Mucosa of descending colon (tissue), 3 donors: Measurements from ENCODE around the gene RUNDC3A. TPM values are rescaled to one million over a fixed set of nuclear protein-coding genes. Genes with fewer than 3 reads are reported as not detected.
"Not testable (repeated sequence)": the region's sequence is repeated elsewhere in the genome, so short reads cannot be mapped to it uniquely, and the experiment has no call there.

Experiments used
- ATAC-seq: fragments of 200-7000 bp; cut with Tn5 transposase; one replicate; pipeline ENCODE4 v1.9.1; 2020; ENCODE audit warnings: mild to moderate bottlenecking, moderate library complexity
- DNase-seq, 3 donors: peaks; one replicate each; pipeline ENCODE4 v3.0.0-alpha.2; 2020
- H3K36me3 ChIP-seq: fragments of 200-600 bp; one replicate; pipeline ENCODE4 v1.8.0; 2021; ENCODE audit warnings: low read depth, mild to moderate bottlenecking
- H3K4me1 ChIP-seq: fragments of 200-600 bp; one replicate; pipeline ENCODE4 v1.8.0; 2021; ENCODE audit warnings: low read depth, mild to moderate bottlenecking
- H3K4me3 ChIP-seq: fragments of 200-600 bp; one replicate; pipeline ENCODE4 v1.8.0; 2021; ENCODE audit warnings: mild to moderate bottlenecking
- H3K9me3 ChIP-seq: fragments of 200-600 bp; one replicate; pipeline ENCODE4 v1.8.0; 2021; ENCODE audit warnings: mild to moderate bottlenecking
- intact Hi-C, 2 donors: fragments of 100-400 bp; cut with DNase I in 1 of 2; cut with micrococcal nuclease in 1 of 2; formaldehyde crosslinking; loops; one replicate each; pipeline versions ENCODE4 v1.11.0 to v1.11.1; 2022; cut with DNase I, micrococcal nuclease
- total RNA-seq, 3 donors: library from RNA; stranded (reverse); fragmentation: NEBNext Ultra II Directional in 2 of 3; extraction: Animal tissue kit (Norgen Biotek cat#: 25700) in 2 of 3; gene quantifications; one replicate each; pipeline versions ENCODE4 v1.2.1 to v1.2.4, GENCODE V29; 2021 to 2023
- TF ChIP-seq, protein P1 (sequence below): fragments of 200-600 bp; IDR thresholded peaks from one replicate; pipeline ENCODE4 v1.8.0; 2022; ENCODE audit warnings: antibody characterized with exemption, mild to moderate bottlenecking
- donor health status: DM: no; HTN: no; CAD: no; lungs with moderate emphysema.
- donor health status: DM: no; HTN: no; CAD: no.
- donor health status: DM: no; HTN: yes; CAD: no.

The RUNDC3A gene
- total RNA-seq, 3 donors from 2014 or later: 0.34 to 3.7 (median 1.4) TPM

DNA sequence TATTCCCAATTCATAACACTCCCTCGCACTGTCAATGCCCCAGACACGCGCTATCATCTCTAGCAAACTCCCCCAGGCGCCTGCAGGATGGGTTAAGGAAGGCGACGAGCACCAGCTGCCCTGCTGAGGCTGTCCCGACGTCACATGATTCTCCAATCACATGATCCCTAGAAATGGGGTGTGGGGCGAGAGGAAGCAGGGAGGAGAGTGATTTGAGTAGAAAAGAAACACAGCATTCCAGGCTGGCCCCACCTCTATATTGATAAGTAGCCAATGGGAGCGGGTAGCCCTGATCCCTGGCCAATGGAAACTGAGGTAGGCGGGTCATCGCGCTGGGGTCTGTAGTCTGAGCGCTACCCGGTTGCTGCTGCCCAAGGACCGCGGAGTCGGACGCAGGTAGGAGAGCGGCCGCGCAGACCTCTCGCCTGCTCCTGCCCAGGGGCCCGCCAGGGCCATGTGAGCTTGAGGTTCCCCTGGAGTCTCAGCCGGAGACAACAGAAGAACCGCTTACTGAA lies 36.6 kb downstream of the RUNDC3A start, which contains the start of gene GRN:
Gene GRN, plus strand, starts transcription at position 364 of the 515 bp plus-strand sequence. CDS start 3,863 bp downstream, outside the sequence.
- intact Hi-C loops: no loop called here
- no peaks in the 10 kb centered on the region for H3K36me3 ChIP-seq
- H3K4me1 ChIP-seq: peaks cover 22% of the 10 kb centered on the region
- ATAC-seq (peak; percentile 97), DNase-seq (peak; percentile 92 to 98 (median 93))
- TF ChIP-seq, protein P1, sequence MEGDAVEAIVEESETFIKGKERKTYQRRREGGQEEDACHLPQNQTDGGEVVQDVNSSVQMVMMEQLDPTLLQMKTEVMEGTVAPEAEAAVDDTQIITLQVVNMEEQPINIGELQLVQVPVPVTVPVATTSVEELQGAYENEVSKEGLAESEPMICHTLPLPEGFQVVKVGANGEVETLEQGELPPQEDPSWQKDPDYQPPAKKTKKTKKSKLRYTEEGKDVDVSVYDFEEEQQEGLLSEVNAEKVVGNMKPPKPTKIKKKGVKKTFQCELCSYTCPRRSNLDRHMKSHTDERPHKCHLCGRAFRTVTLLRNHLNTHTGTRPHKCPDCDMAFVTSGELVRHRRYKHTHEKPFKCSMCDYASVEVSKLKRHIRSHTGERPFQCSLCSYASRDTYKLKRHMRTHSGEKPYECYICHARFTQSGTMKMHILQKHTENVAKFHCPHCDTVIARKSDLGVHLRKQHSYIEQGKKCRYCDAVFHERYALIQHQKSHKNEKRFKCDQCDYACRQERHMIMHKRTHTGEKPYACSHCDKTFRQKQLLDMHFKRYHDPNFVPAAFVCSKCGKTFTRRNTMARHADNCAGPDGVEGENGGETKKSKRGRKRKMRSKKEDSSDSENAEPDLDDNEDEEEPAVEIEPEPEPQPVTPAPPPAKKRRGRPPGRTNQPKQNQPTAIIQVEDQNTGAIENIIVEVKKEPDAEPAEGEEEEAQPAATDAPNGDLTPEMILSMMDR: no peak
- H3K9me3 ChIP-seq: no peaks in the 10 kb centered on the region
- peak within 1 kb of the TSS; percentile 62 for H3K4me3 ChIP-seq

DNA sequence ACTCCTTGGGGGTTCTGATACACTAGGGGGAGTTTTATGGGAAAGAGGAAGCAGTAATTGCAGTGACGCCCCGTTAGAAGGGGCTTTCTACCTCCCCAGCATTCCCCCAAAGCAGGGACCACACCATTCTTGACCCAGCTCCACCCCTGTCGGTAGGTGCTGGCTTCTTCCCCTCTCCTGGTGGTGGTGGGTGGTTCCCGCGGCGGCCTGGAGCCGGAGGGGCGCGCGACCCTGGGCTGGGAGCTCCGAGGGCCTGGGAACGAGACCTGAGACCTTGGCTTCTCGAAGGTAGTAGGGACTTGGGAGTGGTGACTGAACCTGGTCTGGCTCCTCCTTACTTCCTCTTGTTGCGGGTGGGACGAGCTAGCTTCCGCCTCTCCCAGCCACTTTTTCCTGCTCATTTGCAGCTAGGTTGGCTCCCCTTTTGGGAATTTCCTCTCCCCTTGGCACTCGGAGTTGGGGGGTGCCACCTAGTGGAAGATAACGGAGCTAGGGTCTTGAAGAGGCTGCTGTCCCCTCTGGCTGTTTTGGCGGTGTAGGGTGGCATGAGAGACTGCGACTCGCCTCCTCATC lies 37.1 kb downstream of the RUNDC3A start:
- H3K4me3 ChIP-seq: peak overlapping the region; percentile 62
- DNase-seq: peak; percentile 66 to 69 (median 68)
- H3K4me1 ChIP-seq: peaks cover 22% of the 10 kb centered on the region
- intact Hi-C loops: no loop called here
- H3K36me3 ChIP-seq: peaks cover 4% of the 10 kb centered on the region
- H3K9me3 ChIP-seq: no peaks in the 10 kb centered on the region
- ATAC-seq: peak; percentile 78
- TF ChIP-seq, protein P1: no peak

DNA sequence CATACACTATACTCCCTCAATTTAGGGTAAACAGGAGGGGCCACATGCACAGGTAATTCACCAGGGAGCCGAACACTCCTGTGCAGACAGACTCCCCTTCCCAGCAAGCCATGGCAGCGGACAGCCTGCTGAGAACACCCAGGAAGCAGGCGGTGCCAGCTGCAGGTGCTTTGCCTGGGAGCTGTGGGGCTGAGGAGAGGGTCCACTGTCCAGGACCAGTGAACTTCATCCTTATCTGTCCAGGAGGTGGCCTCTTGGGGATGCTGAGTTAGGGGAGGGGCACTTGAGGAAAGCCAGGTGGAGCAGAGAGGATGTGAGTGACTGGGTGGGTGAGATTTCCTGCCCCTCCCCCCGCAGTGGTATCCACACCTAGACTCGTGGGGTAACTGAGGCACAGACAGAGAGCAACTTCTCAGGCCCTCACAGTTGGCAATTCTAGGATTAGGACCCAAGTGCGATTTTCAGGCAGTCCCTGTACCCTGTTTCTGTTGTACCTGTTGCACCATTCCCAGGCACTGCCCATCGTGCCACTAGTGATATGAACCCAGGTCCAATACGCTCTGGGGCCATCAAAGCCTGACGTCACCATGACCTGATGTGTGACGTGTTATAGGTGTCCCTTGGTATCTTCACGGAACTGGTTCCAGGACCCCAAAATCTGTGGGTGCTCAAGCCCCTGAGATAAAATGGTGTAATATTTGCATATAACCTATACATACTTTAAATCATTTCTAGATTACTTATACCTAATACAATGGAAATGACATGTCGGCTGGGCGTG lies 37.9 kb downstream of the RUNDC3A start:
- peaks cover 22% of the 10 kb centered on the region for H3K4me1 ChIP-seq
- peaks cover 9% of the 10 kb centered on the region for H3K36me3 ChIP-seq
- DNase-seq (peak in 1 of 3 donors; percentile 45), ATAC-seq (no peak)
- intact Hi-C loops: no loop called here
- TF ChIP-seq, protein P1: no peak
- no peak overlapping the region for H3K4me3 ChIP-seq
- H3K9me3 ChIP-seq: no peaks in the 10 kb centered on the region

DNA sequence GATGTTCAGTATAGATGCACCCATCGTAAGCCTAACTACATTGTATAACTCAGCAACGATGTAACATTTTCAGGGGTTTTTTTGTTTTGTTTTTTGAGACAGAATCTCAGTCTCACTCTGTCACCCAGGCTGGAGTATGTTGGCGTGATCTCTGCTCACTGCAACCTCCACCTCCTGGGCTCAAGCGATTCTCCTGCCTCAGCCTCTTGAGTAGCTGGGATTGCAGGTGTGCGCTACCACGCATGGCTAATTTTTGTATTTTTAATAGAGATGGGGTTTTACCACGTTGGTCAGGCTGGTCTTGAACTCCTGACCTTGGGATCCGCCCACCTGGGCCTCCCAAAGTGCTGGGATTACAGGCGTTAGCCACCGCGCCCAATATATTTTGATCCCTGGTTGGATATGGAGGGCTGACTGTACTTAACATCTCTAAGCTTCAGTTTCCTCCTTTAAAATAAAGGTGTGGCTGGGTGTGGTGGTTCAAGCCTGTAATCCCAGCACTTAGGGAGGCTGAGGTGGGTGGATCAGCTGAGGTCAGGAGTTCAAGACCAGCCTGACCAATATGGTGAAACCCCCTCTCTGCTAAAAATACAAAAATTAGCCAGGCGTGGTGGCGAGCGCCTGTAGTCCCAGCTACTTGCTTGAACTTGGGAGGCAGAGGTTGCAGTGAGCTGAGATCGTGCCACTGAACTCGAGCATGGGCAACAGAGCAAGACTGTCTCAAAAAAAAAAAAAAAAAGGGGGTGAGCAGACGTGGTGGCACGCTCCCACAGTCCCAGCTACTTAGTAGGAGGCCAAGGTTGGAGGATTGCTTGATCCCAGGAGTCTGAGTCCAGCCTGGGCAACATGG lies 39.0 kb downstream of the RUNDC3A start:
- DNase-seq, ATAC-seq, H3K4me3 ChIP-seq, H3K36me3 ChIP-seq, intact Hi-C loops, H3K9me3 ChIP-seq: not testable (repeated sequence)
- H3K4me1 ChIP-seq: peaks cover 22% of the 10 kb centered on the region

DNA sequence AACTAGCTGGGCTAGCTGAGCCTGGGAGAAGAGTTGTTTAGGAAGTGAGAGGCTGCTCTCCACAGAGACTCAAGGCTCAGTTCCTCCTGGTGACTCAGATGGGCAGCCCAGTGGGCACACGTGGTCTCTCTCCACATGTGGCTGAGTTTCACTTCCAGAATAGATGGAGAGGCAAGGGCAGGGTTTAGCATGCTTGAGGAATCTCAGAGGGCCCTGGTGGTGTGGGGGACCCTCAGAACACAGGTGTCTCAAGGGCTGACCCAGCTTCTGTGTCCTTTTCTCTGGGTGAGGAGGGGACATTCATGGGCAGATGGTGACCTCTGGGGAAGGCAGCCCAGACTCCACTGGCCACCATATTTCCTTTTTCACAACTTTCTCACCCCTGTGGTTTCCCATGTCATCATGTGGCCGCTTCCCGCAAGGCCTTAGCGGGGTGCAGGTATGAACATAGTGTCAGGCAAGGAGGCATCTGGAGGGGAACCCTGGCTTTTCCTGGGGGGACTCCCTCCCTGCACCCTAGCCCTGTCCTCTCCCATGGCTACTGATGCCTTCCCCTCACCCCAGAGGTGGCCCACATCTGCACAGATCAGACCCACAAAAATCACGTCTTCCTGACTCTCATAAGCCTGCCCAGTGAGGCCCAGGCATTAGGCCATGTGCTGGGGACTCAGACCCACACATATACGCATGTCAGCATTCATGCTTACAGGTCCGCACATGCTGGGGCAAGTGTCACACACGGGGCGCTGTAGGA lies 40.0 kb downstream of the RUNDC3A start:
- ATAC-seq (peak; percentile 2), DNase-seq (peak in 2 of 3 donors; percentile 44 to 65)
- no peak overlapping the region for H3K4me3 ChIP-seq
- no peaks in the 10 kb centered on the region for H3K9me3 ChIP-seq
- TF ChIP-seq, protein P1: no peak
- intact Hi-C loops: no loop called here
- peaks cover 9% of the 10 kb centered on the region for H3K36me3 ChIP-seq
- H3K4me1 ChIP-seq: peaks cover 22% of the 10 kb centered on the region
